DMS114 treated with DMSO at 0.1 percent for 48 hours (cell line): Measurements from ENCODE around the gene SPEG.
A peak's percentile ranks its signal among the peaks of the same experiment; 100 is the strongest.

Experiments
- DNase-seq: peaks from one replicate; lab custom pipeline; 2025; ENCODE audit not compliant: unreplicated experiment; lab: John Stamatoyannopoulos, UW

SPEG gene

GRCh38 chr2:219494952-219495530 is 60.4 kb downstream of the SPEG start:
- no peak for DNase-seq

GRCh38 chr2:219495531-219496122 is 61.0 kb downstream of the SPEG start:
- DNase-seq: peak; percentile 36

- DNase-seq: no peak
Observed at GRCh38 chr2:219496247-219496824, 61.7 kb downstream of the SPEG start.

GRCh38 chr2:219496825-219497494 is 62.3 kb downstream of the SPEG start:
- DNase-seq: no peak

GRCh38 chr2:219497495-219498279 is 63.0 kb downstream of the SPEG start:
- DNase-seq: peak; percentile 66

GRCh38 chr2:219498280-219499057 is 63.8 kb downstream of the SPEG start, which contains the start of gene GMPPA:
GMPPA (plus strand) TSS chr2:219498891; CDS start chr2:219499976, 1,085 bp downstream.
- peak; percentile 97 for DNase-seq

- DNase-seq: no peak
Observed at GRCh38 chr2:219499058-219499307, 64.3 kb downstream of the SPEG start.

- DNase-seq: no peak
Observed at GRCh38 chr2:219499555-219499954, 64.9 kb downstream of the SPEG start.

- DNase-seq: no peak
Observed at GRCh38 chr2:219500135-219500534, 65.5 kb downstream of the SPEG start.

- DNase-seq: no peak
Observed at GRCh38 chr2:219501849-219502248, 67.2 kb downstream of the SPEG start.

- DNase-seq: no peak
Observed at GRCh38 chr2:219502618-219503017, 68.0 kb downstream of the SPEG start.

GRCh38 chr2:219505585-219505984 is 70.9 kb downstream of the SPEG start:
- no peak for DNase-seq

- no peak for DNase-seq
Observed at GRCh38 chr2:219506153-219506801, 71.6 kb downstream of the SPEG start.

GRCh38 chr2:219506802-219507526 is 72.3 kb downstream of the SPEG start:
- no peak for DNase-seq

- DNase-seq: no peak
Observed at GRCh38 chr2:219507581-219508443, 73.2 kb downstream of the SPEG start.

GRCh38 chr2:219508444-219508734 is 73.7 kb downstream of the SPEG start:
- no peak for DNase-seq

- DNase-seq: no peak
Observed at GRCh38 chr2:219508971-219509779, 74.5 kb downstream of the SPEG start.
